Right atrium auricular region (tissue), 2 donors: ENCODE measurements around the gene TTC28. TPM values are rescaled to one million over a fixed set of nuclear protein-coding genes. Genes with fewer than 3 reads are reported as not detected.

Source experiments
- DNase-seq: peaks from one replicate; pipeline ENCODE4 v3.0.0-alpha.2; 2019; ENCODE audit warnings: low spot score
- H3K27ac ChIP-seq, 2 donors: fragments of 200-600 bp; sonication (generic); 1 replicate in 1 of 2; 2 replicates in 1 of 2; pipeline ENCODE4 v1.5.1; 2016 to 2019
- H3K27me3 ChIP-seq, 2 donors: fragments of 200-600 bp; sonication (generic); one replicate each; pipeline versions ENCODE4 v1.5.1 to v1.6.0; 2017 to 2019
- H3K36me3 ChIP-seq: fragments of 200-600 bp; sonication (generic); one replicate; pipeline ENCODE4 v1.5.1; 2016
- H3K4me1 ChIP-seq, 2 donors: fragments of 200-600 bp; sonication (generic); one replicate each; pipeline versions ENCODE4 v1.5.1 to v1.6.0; 2017 to 2019
- H3K4me3 ChIP-seq, 2 donors: fragments of 200-600 bp; sonication (generic); 1 replicate in 1 of 2; 2 replicates in 1 of 2; pipeline ENCODE4 v1.5.1; 2017 to 2019; ENCODE audit warnings: mild to moderate bottlenecking in 1 of 2, moderate library complexity in 1 of 2
- H3K9me3 ChIP-seq, 2 donors: fragments of 200-600 bp; sonication (generic); one replicate each; pipeline ENCODE4 v1.5.1; 2019
- CTCF ChIP-seq, 2 donors: fragments of 200-600 bp; sonication (generic); IDR thresholded peaks; one replicate each; pipeline ENCODE4 v1.5.1; 2019; ENCODE audit warnings: antibody characterized with exemption in 2 of 2
- total RNA-seq, 2 donors: library from RNA; depleted of rRNA; stranded (reverse); fragments of >200 nt; gene quantifications; one replicate each; pipeline ENCODE4 v1.1.0, GENCODE V29; 2016

The TTC28 gene
- total RNA-seq, 2 donors from 2014 or later = 22.1 to 22.3 TPM

DNA sequence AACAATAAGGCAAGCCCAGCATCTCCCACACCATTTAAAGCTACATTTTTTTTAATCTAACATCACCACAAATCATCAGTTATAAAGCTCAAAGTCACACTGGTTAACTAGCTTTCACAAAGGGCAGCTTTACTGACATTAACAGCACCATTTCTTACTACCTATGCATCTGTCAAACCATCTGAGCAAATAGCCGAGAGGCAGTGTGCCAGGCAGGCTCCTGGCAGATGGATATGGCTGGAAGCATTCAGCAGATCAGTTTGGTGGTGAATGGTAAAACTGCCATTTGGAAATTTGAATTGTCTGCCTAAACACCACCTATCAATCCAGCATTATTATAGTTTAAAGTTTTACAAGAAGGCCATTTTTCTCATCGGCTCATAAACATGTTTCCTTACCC lies 131.2 kb downstream of the TTC28 start:
- Histone ChIP-seq H3K4me3 (no peak overlapping the region), H3K36me3 (no peaks in the 10 kb centered on the region), H3K27ac (no peak overlapping the region), H3K4me1 (no peaks in the 10 kb centered on the region), H3K9me3 (peaks cover 0 to 7% of the 10 kb centered on the region in 2 donors), H3K27me3 (no peaks in the 10 kb centered on the region)
- TF ChIP-seq CTCF (IDR thresholded peaks at IDR 0.05) = no peak
- no peak for DNase-seq

DNA sequence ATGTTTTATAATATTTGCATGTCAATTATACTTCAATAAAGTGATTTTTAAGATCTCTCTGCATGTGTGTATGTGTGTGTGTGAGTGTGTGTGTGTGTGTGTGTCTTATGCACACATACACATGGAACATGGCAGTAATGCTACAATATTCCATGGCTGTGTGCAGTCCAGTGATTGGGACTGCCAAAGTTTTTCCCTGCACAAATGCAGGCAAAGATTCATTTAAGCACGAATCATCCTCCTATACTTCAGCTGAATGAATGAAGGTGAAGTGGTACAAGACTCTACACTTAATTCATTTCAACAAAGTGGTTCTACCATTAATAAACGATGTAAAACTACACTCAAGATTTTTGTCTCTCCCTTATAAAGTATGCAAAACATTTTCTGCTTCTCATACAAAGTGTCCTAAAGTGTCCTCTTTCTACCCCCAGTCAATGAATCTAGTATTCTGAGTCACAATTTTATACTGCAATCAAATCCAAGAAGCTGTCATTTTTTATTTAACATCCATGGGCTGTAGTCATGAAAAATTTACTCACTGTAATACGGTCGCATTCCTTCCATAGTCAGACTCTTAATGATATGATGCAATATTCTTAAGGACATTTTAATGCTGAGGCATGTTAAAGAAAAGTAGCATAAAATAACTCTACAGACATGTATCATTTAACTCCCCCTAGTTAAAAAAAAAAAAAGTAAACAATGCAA lies 132.4 kb downstream of the TTC28 start:
- H3K36me3 ChIP-seq = no peaks in the 10 kb centered on the region
- no peaks in the 10 kb centered on the region for H3K27me3 ChIP-seq
- TF ChIP-seq CTCF (IDR thresholded peaks at IDR 0.05) = no peak
- DNase-seq = no peak
- H3K4me3 ChIP-seq = no peak overlapping the region
- no peaks in the 10 kb centered on the region for H3K4me1 ChIP-seq
- no peak overlapping the region for H3K27ac ChIP-seq
- H3K9me3 ChIP-seq = peaks cover 0 to 18% of the 10 kb centered on the region in 2 donors

GRCh38 chr22:28544431-28544868 lies 135.2 kb downstream of the TTC28 start:
- TF ChIP-seq CTCF (IDR thresholded peaks at IDR 0.05) = no peak
- H3K27me3 ChIP-seq = no peaks in the 10 kb centered on the region
- H3K9me3 ChIP-seq = peaks cover 0 to 18% of the 10 kb centered on the region in 2 donors
- H3K4me3 ChIP-seq = no peak overlapping the region
- H3K36me3 ChIP-seq = no peaks in the 10 kb centered on the region
- no peak overlapping the region for H3K27ac ChIP-seq
- no peaks in the 10 kb centered on the region for H3K4me1 ChIP-seq
- no peak for DNase-seq

DNA sequence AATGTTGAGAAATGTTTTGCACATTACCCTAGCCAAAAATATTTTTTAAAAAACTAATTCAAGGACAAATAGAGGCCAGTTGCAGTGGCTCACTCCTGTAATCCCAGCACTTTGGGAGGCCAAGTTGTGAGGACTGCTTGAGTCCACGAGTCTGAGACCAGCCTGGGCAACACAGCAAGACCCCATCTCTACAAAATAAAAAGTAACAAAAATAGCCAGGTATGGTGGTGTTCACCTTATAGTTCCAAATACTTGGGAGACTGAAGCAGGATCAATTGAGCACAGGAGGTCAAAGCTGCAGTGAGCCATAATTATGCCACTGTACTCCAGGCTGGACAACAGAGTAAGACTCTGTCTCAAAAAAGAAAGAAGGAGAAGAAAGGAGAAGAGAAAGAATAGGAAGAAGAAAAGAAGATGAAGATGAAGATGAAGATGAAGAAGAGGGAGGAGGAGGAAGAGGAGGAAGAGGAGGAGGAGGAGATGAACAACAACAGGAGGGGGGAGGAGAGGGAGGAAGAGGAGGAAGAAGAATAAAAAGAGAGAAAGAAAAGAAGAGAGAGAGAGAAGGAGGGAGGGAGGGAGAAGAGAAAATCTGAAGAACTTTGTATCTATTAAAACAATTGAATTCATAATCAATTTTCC lies 136.5 kb downstream of the TTC28 start:
- Histone ChIP-seq H3K36me3 (no peaks in the 10 kb centered on the region), H3K4me3 (no peak overlapping the region), H3K27ac (no peak overlapping the region), H3K27me3 (no peaks in the 10 kb centered on the region), H3K9me3 (peaks cover 0 to 18% of the 10 kb centered on the region in 2 donors), H3K4me1 (no peaks in the 10 kb centered on the region)
- no peak for DNase-seq
- TF ChIP-seq CTCF (IDR thresholded peaks at IDR 0.05) = no peak

DNA sequence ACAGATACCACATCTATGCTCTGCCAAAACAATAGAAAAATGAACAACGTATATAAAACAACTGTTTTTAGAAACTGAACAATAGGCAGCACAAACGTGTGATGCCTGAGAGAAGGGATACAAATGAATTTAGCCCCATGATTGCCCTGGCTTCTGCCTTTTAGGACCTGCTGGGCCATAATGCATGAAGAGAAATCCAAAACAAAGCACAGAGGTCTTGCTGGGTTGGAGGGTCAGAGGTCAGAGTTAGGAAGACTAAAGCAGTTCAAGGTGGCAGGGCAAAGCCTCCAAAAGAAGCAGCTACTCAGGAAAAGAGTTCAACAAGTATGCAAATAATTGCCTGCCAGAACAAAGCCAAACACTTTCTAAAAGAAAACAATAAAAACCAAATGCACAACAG lies 138.5 kb downstream of the TTC28 start:
- Histone ChIP-seq H3K27ac (no peak overlapping the region), H3K9me3 (peaks cover 0 to 18% of the 10 kb centered on the region in 2 donors), H3K4me1 (no peaks in the 10 kb centered on the region), H3K4me3 (no peak overlapping the region), H3K36me3 (no peaks in the 10 kb centered on the region), H3K27me3 (no peaks in the 10 kb centered on the region)
- no peak for TF ChIP-seq CTCF (IDR thresholded peaks at IDR 0.05)
- no peak for DNase-seq
